Gastroesophageal sphincter (tissue), 3 donors: Measurements from ENCODE around the gene TSPOAP1.

ENCODE experiments used
- CTCF ChIP-seq, 4 experiments: fragments of 200-600 bp in 2 of 4; fragments of 450-650 bp in 2 of 4; sonication (generic) in 1 of 4; IDR thresholded peaks; one replicate each; pipeline ENCODE4 v1.5.1; 2017 to 2019; ENCODE audit warnings: antibody characterized with exemption in 4 of 4, mild to moderate bottlenecking in 2 of 4, moderate library complexity in 2 of 4
- POLR2A ChIP-seq, 2 donors: fragments of 450-650 bp; IDR thresholded peaks; one replicate each; pipeline ENCODE4 v1.6.1; 2017; ENCODE audit warnings: antibody characterized with exemption in 2 of 2, mild to moderate bottlenecking in 2 of 2, moderate library complexity in 1 of 2

DNA sequence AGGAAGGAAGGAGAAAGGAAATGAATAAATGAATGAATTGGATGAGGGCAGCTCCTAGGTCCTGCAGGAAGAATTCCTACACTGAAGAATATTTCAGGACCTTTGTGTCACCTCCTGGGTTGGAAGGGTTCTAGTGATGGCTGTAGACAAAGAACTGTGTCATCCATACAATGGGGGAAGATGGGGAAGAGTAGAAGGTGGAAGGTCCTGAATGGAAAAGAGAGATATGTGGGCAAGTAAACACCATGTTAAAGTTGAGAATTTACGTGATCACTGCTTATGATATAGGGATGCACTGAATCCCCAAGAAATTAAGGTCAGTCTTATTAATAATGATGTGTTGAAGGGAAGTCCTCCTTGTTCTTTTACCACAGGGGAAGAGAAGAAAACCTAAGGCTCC lies 27.6 kb upstream of the TSPOAP1 start:
- TF ChIP-seq CTCF (IDR thresholded peaks at IDR 0.05): no peak
- no peak for TF ChIP-seq POLR2A (IDR thresholded peaks at IDR 0.05)
